H1 (cell line): ENCODE results near the gene SHC3.

Experiments
- BCL11A ChIP-seq, 2 experiments: IDR thresholded peaks; one replicate each; pipeline ENCODE4 v1.6.1; 2011; ENCODE audit warnings: low read depth in 2 of 2, low read length in 2 of 2, mild to moderate bottlenecking in 2 of 2
- CHD2 ChIP-seq: IDR thresholded peaks from 2 replicates; pipeline ENCODE4 v1.6.1; 2012; ENCODE audit warnings: low read length, improper control_type of control experiment
- CTCF ChIP-seq, 3 experiments: IDR thresholded peaks; 1 replicate in 2 of 3; 2 replicates in 1 of 3; pipeline versions ENCODE4 v1.5.1 to v1.6.1; 2011; ENCODE audit warnings: low read length in 3 of 3, mild to moderate bottlenecking in 3 of 3, inconsistent platforms in 2 of 3, low read depth in 1 of 3, moderate library complexity in 1 of 3; ENCODE audit not compliant: insufficient read depth in 1 of 3; ENCODE audit errors: control extremely low read depth in 1 of 3
- RNF2 ChIP-seq: fragments of 200-900, 300-1000 bp; sonication (generic); IDR thresholded peaks from 2 replicates; pipeline ENCODE4 v1.7.1; 2016; ENCODE audit warnings: borderline replicate concordance, low read depth, mild to moderate bottlenecking, antibody characterized with exemption, low read length; ENCODE audit not compliant: poor library complexity, severe bottlenecking; ENCODE audit errors: missing control alignments
- TAF1 ChIP-seq: IDR thresholded peaks from 2 replicates; pipeline ENCODE4 v1.6.1; 2011; ENCODE audit warnings: mild to moderate bottlenecking, low read depth, low read length
- YY1 ChIP-seq: IDR thresholded peaks from 2 replicates; pipeline ENCODE4 v1.6.1; 2011; ENCODE audit warnings: low read depth, mild to moderate bottlenecking, low read length

GRCh38 chr9:88995200-88995577 lies 183.4 kb downstream of the SHC3 start:
- TF ChIP-seq CHD2 (no peak), YY1 (no peak), CTCF (IDR thresholded peaks at IDR 0.05; ENCODE audit: control extremely low read depth in 1 of 3, insufficient read depth in 1 of 3, low read depth in 1 of 3, low read length in 3 of 3) (no peak), TAF1 (no peak), RNF2 (no peak), BCL11A (IDR thresholded peaks at IDR 0.05; ENCODE audit: low read depth in 2 of 2, low read length in 2 of 2) (no peak)
